GM23338 (cell line): ENCODE results near the gene UGT1A4. TPM values are rescaled to one million over a fixed set of nuclear protein-coding genes. Genes with fewer than 3 reads are reported as not detected.

Experiments
- ATAC-seq: fragments of 200-7000 bp; cut with Tn5 transposase; 3 replicates; pipeline ENCODE4 v1.9.1; 2020
- DNase-seq: peaks from one replicate; pipeline ENCODE4 v3.0.0-alpha.2; 2015; ENCODE audit warnings: low spot score
- H2AFZ ChIP-seq: fragments of 200-600 bp; sonication (generic); 2 replicates; pipeline ENCODE4 v1.8.0; 2016; ENCODE audit warnings: antibody characterized with exemption, mild to moderate bottlenecking, moderate library complexity
- H3F3A ChIP-seq: fragments of 200-600 bp; sonication (generic); replicated peaks from 2 replicates; pipeline ENCODE4 v1.8.0; 2017; ENCODE audit warnings: antibody characterized with exemption, mixed run types, low read depth
- H3K27ac ChIP-seq: fragments of 200-600 bp; sonication (generic); 2 replicates; pipeline ENCODE4 v1.6.1; 2016; ENCODE audit warnings: low read depth
- H3K27me3 ChIP-seq: fragments of 200-600 bp; sonication (generic); 2 replicates; pipeline ENCODE4 v1.8.0; 2016; ENCODE audit warnings: mild to moderate bottlenecking, mixed run types, moderate library complexity; ENCODE audit not compliant: insufficient read depth
- H3K36me3 ChIP-seq: fragments of 200-600 bp; sonication (generic); 2 replicates; pipeline ENCODE4 v1.8.0; 2016; ENCODE audit warnings: mild to moderate bottlenecking; ENCODE audit not compliant: insufficient read depth
- H3K4me1 ChIP-seq: fragments of 200-600 bp; sonication (generic); 2 replicates; pipeline ENCODE4 v1.8.0; 2016; ENCODE audit warnings: mild to moderate bottlenecking, moderate library complexity; ENCODE audit not compliant: insufficient read depth
- H3K4me2 ChIP-seq: fragments of 200-600 bp; sonication (generic); 2 replicates; pipeline ENCODE4 v1.7.1; 2017; ENCODE audit warnings: mixed run types
- H3K4me3 ChIP-seq: fragments of 200-600 bp; sonication (generic); 2 replicates; pipeline ENCODE4 v1.6.1; 2016; ENCODE audit warnings: mixed run types
- H3K79me2 ChIP-seq: fragments of 200-600 bp; sonication (generic); replicated peaks from 2 replicates; pipeline ENCODE4 v1.8.0; 2017; ENCODE audit warnings: mild to moderate bottlenecking; ENCODE audit not compliant: insufficient read depth
- H3K9me2 ChIP-seq: fragments of 200-600 bp; sonication (generic); 2 replicates; pipeline ENCODE4 v1.8.0; 2017; ENCODE audit not compliant: insufficient read depth
- H4K20me1 ChIP-seq: fragments of 200-600 bp; sonication (generic); replicated peaks from 2 replicates; pipeline ENCODE4 v1.8.0; 2017; ENCODE audit warnings: mild to moderate bottlenecking; ENCODE audit not compliant: insufficient read depth
- H3K27ac Mint-ChIP-seq: 2 replicates; pipeline ENCODE4 v1.8.0; 2020; ENCODE audit warnings: inconsistent platforms, mild to moderate bottlenecking, moderate library complexity, mixed read lengths
- H3K27me3 Mint-ChIP-seq: 3 replicates; pipeline ENCODE4 v1.8.0; 2022; ENCODE audit warnings: low read depth, mild to moderate bottlenecking, moderate library complexity, mixed read lengths, inconsistent platforms; ENCODE audit not compliant: insufficient read depth, poor library complexity
- H3K36me3 Mint-ChIP-seq: 3 replicates; pipeline ENCODE4 v1.8.0; 2021; ENCODE audit warnings: low read depth, mild to moderate bottlenecking, inconsistent platforms, moderate library complexity, mixed read lengths
- H3K4me1 Mint-ChIP-seq: 3 replicates; pipeline ENCODE4 v1.8.0; 2020; ENCODE audit warnings: mild to moderate bottlenecking, inconsistent platforms, mixed read lengths
- H3K4me3 Mint-ChIP-seq: 3 replicates; pipeline ENCODE4 v1.8.0; 2021; ENCODE audit warnings: moderate library complexity, mild to moderate bottlenecking, inconsistent platforms, mixed read lengths
- H3K9me3 Mint-ChIP-seq: 3 replicates; pipeline ENCODE4 v1.8.0; 2020; ENCODE audit warnings: moderate library complexity, mild to moderate bottlenecking, inconsistent platforms, mixed read lengths
- CREB1 ChIP-seq: fragments of 250-450 bp; sonication (Bioruptor Pico); IDR thresholded peaks from 2 replicates; pipeline ENCODE4 v1.5.0; 2020; ENCODE audit warnings: low read depth, mild to moderate bottlenecking, moderate library complexity
- CTCF ChIP-seq, 2 experiments: fragments of 200-600 bp in 1 of 2; sonication (generic) in 1 of 2; conservative IDR thresholded peaks; 2 replicates each; pipeline versions ENCODE4 v1.5.1 to v1.6.1; 2016 to 2017; ENCODE audit warnings: antibody characterized with exemption in 2 of 2, low read depth in 2 of 2, mild to moderate bottlenecking in 2 of 2, moderate library complexity in 1 of 2
- ETS1 ChIP-seq: IDR thresholded peaks from 2 replicates; pipeline ENCODE4 v1.6.1; 2016; ENCODE audit warnings: antibody characterized with exemption
- EZH2 ChIP-seq: fragments of 200-600 bp; sonication (generic); IDR thresholded peaks from one replicate; pipeline ENCODE4 v1.8.0; 2017; ENCODE audit warnings: antibody characterized with exemption, mild to moderate bottlenecking, low read depth; ENCODE audit not compliant: unreplicated experiment
- EZH2phosphoT487 ChIP-seq: fragments of 200-600 bp; sonication (generic); IDR thresholded peaks from one replicate; pipeline ENCODE4 v1.8.1; 2018; ENCODE audit warnings: antibody characterized with exemption; ENCODE audit not compliant: unreplicated experiment
- JUNB ChIP-seq: IDR thresholded peaks from one replicate; pipeline ENCODE4 v1.6.1; 2016; ENCODE audit warnings: antibody characterized with exemption; ENCODE audit not compliant: unreplicated experiment
- NANOG ChIP-seq: IDR thresholded peaks from 2 replicates; pipeline ENCODE4 v1.6.1; 2016; ENCODE audit warnings: antibody characterized with exemption, borderline replicate concordance
- POLR2AphosphoS5 ChIP-seq: IDR thresholded peaks from 2 replicates; pipeline ENCODE4 v1.6.1; 2016; ENCODE audit warnings: antibody characterized with exemption, low read depth
- REST ChIP-seq: IDR thresholded peaks from one replicate; pipeline ENCODE4 v1.6.1; 2018; ENCODE audit warnings: antibody characterized with exemption; ENCODE audit not compliant: unreplicated experiment
- STAT1 ChIP-seq: IDR thresholded peaks from one replicate; pipeline ENCODE4 v1.6.1; 2016; ENCODE audit warnings: antibody characterized with exemption; ENCODE audit not compliant: unreplicated experiment
- ZNF114 ChIP-seq: fragments of 250-450 bp; sonication (Bioruptor Pico); IDR thresholded peaks from 2 replicates; pipeline ENCODE4 v1.5.0; 2020; ENCODE audit warnings: mild to moderate bottlenecking, moderate library complexity
- ZNF331 ChIP-seq: fragments of 250-450 bp; sonication (Bioruptor Pico); IDR thresholded peaks from 2 replicates; pipeline ENCODE4 v1.5.0; 2020; ENCODE audit warnings: low read depth, mild to moderate bottlenecking, moderate library complexity
- polyA plus RNA-seq: library from polyadenylated mRNA; unstranded; fragments of >200 nt; fragmentation: Nextera tagmentation; extraction: Ambion mirVana; gene quantifications from 2 replicates; pipeline ENCODE4 v1.2.1, GENCODE V29; 2016
- total RNA-seq: library from RNA; depleted of rRNA; stranded (reverse); fragments of >200 nt; shearing (Covaris generic); gene quantifications from 2 replicates; pipeline ENCODE4 v1.2.3, GENCODE V29; 2014

Gene UGT1A4
- total and polyA plus RNA-seq, 2 experiments from 2014 or later = not detected

GRCh38 chr2:233689501-233689900, 29.0 kb upstream of the UGT1A4 start:
- H2AFZ ChIP-seq = no peak overlapping the region
- no peaks in the 10 kb centered on the region for H3K27me3 ChIP-seq
- H3K79me2 ChIP-seq = no peaks in the 10 kb centered on the region
- H3K9me3 Mint-ChIP-seq = no peaks in the 10 kb centered on the region
- H3K4me3 ChIP-seq = no peak overlapping the region
- H3F3A ChIP-seq = no peaks in the 10 kb centered on the region
- no peak overlapping the region for H3K27ac ChIP-seq
- no peak for ATAC-seq
- H3K36me3 ChIP-seq = no peaks in the 10 kb centered on the region
- H3K27me3 Mint-ChIP-seq = peaks cover 2% of the 10 kb centered on the region
- no peak overlapping the region for H3K4me3 Mint-ChIP-seq
- no peak overlapping the region for H3K4me2 ChIP-seq
- H3K36me3 Mint-ChIP-seq = no peaks in the 10 kb centered on the region; the same call in 2 of the 3 replicates
- no peak for DNase-seq
- peaks cover 7% of the 10 kb centered on the region; the same call in 1 of the 2 replicates for H3K4me1 ChIP-seq
- H3K27ac Mint-ChIP-seq = no peak overlapping the region
- TF ChIP-seq ETS1 = no peak
- TF ChIP-seq EZH2 = no peak
- no peak for TF ChIP-seq CREB1 (CRISPR knock-in tag)
- no peak for TF ChIP-seq STAT1
- no peak for TF ChIP-seq ZNF331 (CRISPR knock-in tag)
- no peak for TF ChIP-seq JUNB
- no peak for TF ChIP-seq CTCF (conservative IDR thresholded peaks at IDR 0.05; ENCODE audit: low read depth in 2 of 2)
- no peak for TF ChIP-seq ZNF114 (CRISPR knock-in tag)
- no peaks in the 10 kb centered on the region; the same call in 1 of the 2 replicates for H4K20me1 ChIP-seq
- peaks cover 20% of the 10 kb centered on the region for H3K4me1 Mint-ChIP-seq
- H3K9me2 ChIP-seq = peaks cover 16% of the 10 kb centered on the region; the same call in 1 of the 2 replicates

- Histone ChIP-seq H3K36me3 (no peaks in the 10 kb centered on the region), H3K27ac (no peak overlapping the region), H2AFZ (no peak overlapping the region), H3K27me3 (no peaks in the 10 kb centered on the region), H3K4me1 (peaks cover 7% of the 10 kb centered on the region; the same call in 1 of the 2 replicates), H4K20me1 (no peaks in the 10 kb centered on the region; the same call in 1 of the 2 replicates), H3K9me2 (peaks cover 16% of the 10 kb centered on the region; the same call in 1 of the 2 replicates), H3K4me3 (no peak overlapping the region), H3K79me2 (no peaks in the 10 kb centered on the region), H3F3A (no peaks in the 10 kb centered on the region), H3K4me2 (no peak overlapping the region)
- no peaks in the 10 kb centered on the region for H3K9me3 Mint-ChIP-seq
- no peak for DNase-seq
- peaks cover 20% of the 10 kb centered on the region for H3K4me1 Mint-ChIP-seq
- peaks cover 2% of the 10 kb centered on the region for H3K27me3 Mint-ChIP-seq
- H3K4me3 Mint-ChIP-seq = no peak overlapping the region
- H3K27ac Mint-ChIP-seq = no peak overlapping the region
- no peaks in the 10 kb centered on the region; the same call in 2 of the 3 replicates for H3K36me3 Mint-ChIP-seq
- ATAC-seq = no peak
- TF ChIP-seq EZH2 (no peak), ZNF331 (CRISPR knock-in tag) (no peak), STAT1 (no peak), EZH2phosphoT487 (no peak), NANOG (no peak), REST (no peak), ZNF114 (CRISPR knock-in tag) (no peak), ETS1 (no peak), POLR2AphosphoS5 (no peak), JUNB (no peak)
Measured at GRCh38 chr2:233690444-233690843, 28.1 kb upstream of the UGT1A4 start.
